Fibroblast of peridontal ligament (primary cell): ENCODE results near the gene SYNDIG1.

Experiments
- DNase-seq: peaks from one replicate; pipeline ENCODE4 v3.0.0-alpha.2; 2010; ENCODE audit errors: extremely low read depth

SYNDIG1 gene

GRCh38 chr20:24585796-24586522 lies 116.5 kb downstream of the SYNDIG1 start:
- no peak for DNase-seq

DNA sequence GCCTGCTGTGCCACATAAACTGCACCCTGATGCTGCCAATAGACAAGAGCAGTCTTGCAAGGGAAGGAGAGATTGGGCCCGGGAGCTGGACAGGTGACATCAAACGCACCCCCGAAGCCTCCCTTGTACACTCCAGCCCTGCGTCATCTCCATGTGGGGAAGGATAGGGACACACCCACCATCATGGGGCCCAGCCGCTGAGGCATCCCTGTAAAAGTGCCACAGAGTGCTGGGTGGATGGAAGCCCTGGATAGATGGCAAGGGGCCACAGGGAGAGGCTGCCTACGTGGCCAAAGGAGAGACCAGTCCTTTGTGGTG lies 117.1 kb downstream of the SYNDIG1 start:
- DNase-seq: no peak

GRCh38 chr20:24587384-24588046 lies 118.1 kb downstream of the SYNDIG1 start:
- peak; percentile 5 for DNase-seq

- no peak for DNase-seq
Measured at GRCh38 chr20:24588047-24588635, 118.7 kb downstream of the SYNDIG1 start.

DNA sequence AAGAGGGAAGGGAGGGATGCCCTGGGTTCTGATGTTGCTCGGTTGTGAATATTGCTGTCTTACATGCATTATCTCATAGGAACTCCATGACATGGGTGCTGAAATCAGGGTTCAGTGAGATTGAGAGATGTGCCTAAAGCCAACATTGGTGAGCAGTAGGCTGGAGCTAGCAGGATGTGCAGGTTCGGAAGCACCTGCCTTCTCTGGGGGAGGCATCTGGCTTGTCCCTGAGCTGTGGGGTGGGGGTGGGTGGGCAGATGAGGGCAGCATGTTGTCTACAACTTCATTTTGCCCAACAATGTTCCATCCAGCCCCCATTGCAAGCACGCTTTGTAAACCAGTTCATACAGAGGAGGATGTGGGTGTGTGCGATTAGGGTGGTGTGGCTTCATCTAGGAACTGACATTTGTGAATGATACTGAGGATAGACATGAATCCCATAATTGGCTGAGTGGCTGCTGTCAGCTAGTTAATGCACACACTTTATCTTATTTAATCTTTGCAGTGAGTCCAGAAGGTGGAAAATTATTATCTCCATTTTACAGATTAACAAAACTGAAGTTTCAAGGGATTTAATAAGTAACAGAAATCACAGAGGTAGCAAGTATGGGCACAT lies 119.4 kb downstream of the SYNDIG1 start:
- no peak for DNase-seq

- DNase-seq: no peak
Measured at GRCh38 chr20:24589381-24589780, 120.0 kb downstream of the SYNDIG1 start.

DNA sequence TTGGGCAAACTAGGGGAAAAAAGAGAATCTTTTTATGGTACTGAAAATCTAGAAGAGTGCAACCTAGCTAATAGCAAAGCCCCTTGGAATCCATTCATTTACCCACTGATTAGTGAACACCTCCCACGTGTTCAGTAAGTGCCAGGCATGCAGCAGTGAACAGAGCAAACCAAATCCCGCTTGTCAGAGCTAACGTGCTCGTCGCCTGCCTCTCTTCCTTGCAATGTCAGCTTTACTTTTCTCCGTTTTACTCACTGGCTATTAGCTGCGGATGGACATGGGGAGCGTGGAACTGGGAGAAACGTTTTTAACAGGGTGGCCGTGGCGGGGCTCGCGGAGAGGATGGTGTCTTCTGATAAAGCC lies 120.4 kb downstream of the SYNDIG1 start:
- no peak for DNase-seq

DNA sequence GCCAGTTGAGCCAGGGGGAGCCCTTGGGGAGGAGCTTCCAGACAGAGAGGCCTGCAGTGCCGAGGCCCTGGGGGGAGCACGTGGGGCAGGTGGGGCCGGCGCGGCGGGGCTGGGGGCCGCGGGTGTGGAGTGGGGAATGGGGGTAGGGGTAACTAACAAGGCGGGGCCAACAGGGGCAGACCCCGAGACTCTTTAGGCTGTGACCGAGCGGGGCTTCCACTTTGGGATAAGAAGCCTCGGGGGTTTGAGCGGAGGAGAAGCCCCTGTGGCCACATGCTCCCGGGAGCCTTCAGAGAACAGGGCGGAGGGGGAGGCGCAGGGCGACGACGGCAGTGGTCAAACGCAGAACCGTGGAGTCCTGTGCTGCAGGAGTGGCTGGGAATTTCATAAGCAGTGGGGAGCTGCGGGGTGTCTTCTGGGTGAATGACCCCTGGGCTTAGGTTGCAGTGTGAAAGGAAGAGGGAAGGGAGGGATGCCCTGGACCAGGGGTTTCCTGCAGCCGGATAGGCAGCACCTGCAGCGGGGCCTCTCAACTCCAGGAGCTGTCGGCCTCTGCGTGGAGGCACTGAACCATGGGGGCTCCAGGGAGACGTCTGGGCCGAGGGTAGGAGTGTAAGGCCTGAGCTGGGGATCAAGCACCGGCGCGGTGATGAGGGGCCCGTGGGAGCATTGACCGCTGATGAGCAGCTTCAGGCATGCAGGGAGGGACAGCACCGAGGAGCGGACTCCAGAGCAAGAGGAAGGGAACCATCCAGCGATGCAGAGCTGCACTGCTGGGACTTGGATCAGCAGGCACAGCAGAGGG lies 121.0 kb downstream of the SYNDIG1 start:
- DNase-seq: no peak

- DNase-seq: no peak
Measured at GRCh38 chr20:24597051-24597450, 127.6 kb downstream of the SYNDIG1 start.

GRCh38 chr20:24598346-24598745 lies 128.9 kb downstream of the SYNDIG1 start:
- DNase-seq: no peak

- DNase-seq: no peak
Measured at GRCh38 chr20:24598996-24599395, 129.6 kb downstream of the SYNDIG1 start.

DNA sequence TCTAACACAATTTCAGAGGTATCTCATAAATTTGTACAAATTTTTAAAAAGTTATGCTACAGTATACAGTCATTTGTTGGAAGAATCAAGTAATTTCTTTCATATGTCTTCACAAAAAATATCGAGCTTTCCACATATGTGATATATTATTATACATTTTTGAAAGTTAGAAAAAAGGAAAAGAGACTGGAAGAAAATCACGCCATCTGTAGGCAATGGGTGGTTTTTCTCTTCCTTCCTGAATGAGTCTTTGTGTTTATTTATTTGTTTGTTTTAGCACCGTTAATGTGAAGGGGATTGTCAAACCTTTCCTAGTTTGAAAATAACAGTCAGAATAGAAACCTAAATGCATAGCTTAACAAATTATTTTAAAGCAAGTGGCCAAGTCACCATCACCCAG lies 130.6 kb downstream of the SYNDIG1 start:
- no peak for DNase-seq

GRCh38 chr20:24603454-24603853 lies 134.0 kb downstream of the SYNDIG1 start:
- no peak for DNase-seq

GRCh38 chr20:24604966-24605665 lies 135.7 kb downstream of the SYNDIG1 start:
- DNase-seq: no peak

DNA sequence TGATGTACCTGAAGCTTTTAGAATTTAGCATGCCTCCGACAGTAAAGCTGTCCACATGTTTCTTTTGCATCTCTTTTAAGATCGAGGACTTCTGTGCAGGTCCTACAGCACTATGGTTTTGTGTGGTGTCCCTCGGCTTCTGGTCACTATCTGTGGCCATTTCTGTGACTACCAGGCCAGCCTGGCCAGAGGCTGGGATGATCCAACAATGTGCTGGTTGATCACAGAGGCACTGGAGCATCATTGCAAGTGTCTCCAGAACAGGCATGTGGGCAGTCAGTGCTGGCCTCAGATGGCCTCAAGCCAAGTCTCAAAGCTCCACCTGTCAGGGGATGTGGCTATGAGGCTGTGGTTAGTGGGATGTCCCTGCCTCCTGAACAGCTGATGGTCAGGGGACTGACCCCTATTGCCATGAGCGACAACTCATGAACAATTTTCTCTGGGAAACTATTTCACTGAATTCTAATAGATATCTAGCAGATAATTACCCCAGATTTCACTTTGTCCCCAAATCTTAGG lies 136.6 kb downstream of the SYNDIG1 start:
- DNase-seq: no peak

DNA sequence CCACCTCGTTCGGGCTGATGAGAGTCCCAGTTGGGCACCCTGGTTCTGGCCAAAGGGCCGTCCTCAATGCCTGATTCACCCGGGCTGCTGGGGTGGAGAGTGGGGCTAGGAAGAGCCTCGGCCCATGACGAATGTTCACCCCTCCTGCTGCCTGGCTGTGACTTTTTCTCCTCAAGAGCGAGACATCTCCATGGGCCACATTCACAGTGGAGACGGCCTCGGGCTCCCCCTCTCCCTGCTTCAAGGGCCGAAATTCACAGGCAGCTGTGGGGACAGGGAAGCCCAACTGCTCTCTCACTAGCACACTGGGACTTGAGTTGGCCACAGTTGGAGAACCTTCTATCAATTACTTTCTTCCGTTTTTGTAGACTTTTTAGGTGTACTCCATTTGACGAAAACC lies 138.0 kb downstream of the SYNDIG1 start:
- no peak for DNase-seq

DNA sequence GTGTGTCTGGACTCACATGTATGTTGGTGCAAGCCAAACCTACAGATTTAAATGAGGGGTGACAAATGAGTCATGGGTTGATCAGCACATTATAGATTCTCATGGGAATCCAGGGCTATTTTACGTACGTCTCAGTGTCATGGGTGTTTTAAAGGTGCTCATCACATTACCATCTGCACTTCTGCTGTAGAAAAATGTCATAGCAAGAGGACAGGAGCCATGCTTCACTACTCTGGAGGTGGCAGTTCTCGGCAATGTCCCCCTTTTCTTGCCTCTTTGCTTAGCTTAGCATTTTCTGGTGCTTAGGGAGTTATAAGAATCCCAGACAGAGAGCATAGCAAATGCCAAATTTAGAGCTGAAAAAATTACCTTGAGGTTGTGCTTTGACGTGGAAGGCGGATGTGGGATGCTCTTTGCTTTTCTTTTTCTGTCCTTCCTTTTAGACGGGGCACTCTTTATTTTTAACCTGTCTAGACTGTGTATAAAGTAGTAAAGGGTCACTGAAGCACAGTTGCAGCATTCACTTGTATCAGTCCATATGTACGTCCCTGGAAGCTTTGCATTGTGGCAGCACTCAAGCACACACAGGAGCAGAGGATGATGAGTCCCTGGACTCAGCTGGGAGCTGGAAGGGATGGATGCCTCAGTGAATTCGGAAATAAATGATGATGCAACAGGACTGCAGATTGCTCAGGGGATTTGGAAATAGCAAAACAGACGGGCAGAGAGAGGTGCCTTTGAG lies 139.7 kb downstream of the SYNDIG1 start:
- DNase-seq: peak; percentile 7

- no peak for DNase-seq
Measured at GRCh38 chr20:24609757-24610156, 140.3 kb downstream of the SYNDIG1 start.

GRCh38 chr20:24610341-24611115 lies 141.1 kb downstream of the SYNDIG1 start:
- no peak for DNase-seq
